ENCODE data around the gene AIF1.

Gene AIF1

GRCh38 chr6:31663126-31663960 is 48.3 kb downstream of the AIF1 start:
- H3K27ac ChIP-seq, result peak overlapping the region; percentile 99
- peak overlapping the region; percentile 79; the same call in 1 of the 2 replicates for H3K4me3 ChIP-seq (ENCODE audit: low read depth, low read length)
- peaks cover 67% of the 10 kb centered on the region for H3K36me3 ChIP-seq
- no peaks in the 10 kb centered on the region for H3K27me3 ChIP-seq (ENCODE audit: insufficient read depth, low read depth, severe bottlenecking)
- H3K9me3 ChIP-seq (ENCODE audit: severe bottlenecking), result no peaks in the 10 kb centered on the region
- no peak for TF ChIP-seq CTCF (IDR thresholded peaks at IDR 0.05; ENCODE audit: low read depth, low read length)
- DNase-seq, result no peak

GRCh38 chr6:31663961-31664789 is 49.1 kb downstream of the AIF1 start:
- Histone ChIP-seq H3K27ac (peak overlapping the region; percentile 99), H3K4me3 (ENCODE audit: low read depth, low read length) (peak overlapping the region; percentile 79), H3K27me3 (ENCODE audit: insufficient read depth, low read depth, severe bottlenecking) (no peaks in the 10 kb centered on the region), H3K36me3 (peaks cover 70% of the 10 kb centered on the region), H3K9me3 (ENCODE audit: severe bottlenecking) (no peaks in the 10 kb centered on the region)
- DNase-seq, result no peak
- no peak for TF ChIP-seq CTCF (IDR thresholded peaks at IDR 0.05; ENCODE audit: low read depth, low read length)

GRCh38 chr6:31664790-31665500 is 49.9 kb downstream of the AIF1 start, which contains the start of gene GPANK1:
GPANK1 (minus strand) TSS chr6:31664997; CDS start chr6:31664478, 519 bp downstream.
- Histone ChIP-seq H3K36me3 (peaks cover 70% of the 10 kb centered on the region), H3K27me3 (ENCODE audit: insufficient read depth, low read depth, severe bottlenecking) (no peaks in the 10 kb centered on the region), H3K4me3 (ENCODE audit: low read depth, low read length) (peak within 1 kb of the TSS; percentile 79), H3K27ac (peak within 1 kb of the TSS; percentile 99), H3K9me3 (ENCODE audit: severe bottlenecking) (no peaks in the 10 kb centered on the region)
- TF ChIP-seq CTCF (IDR thresholded peaks at IDR 0.05; ENCODE audit: low read depth, low read length), result no peak
- DNase-seq, result peak; percentile 96

- Histone ChIP-seq H3K4me3 (ENCODE audit: low read depth, low read length) (peak within 1 kb of the TSS; percentile 79), H3K9me3 (ENCODE audit: severe bottlenecking) (no peaks in the 10 kb centered on the region), H3K27me3 (ENCODE audit: insufficient read depth, low read depth, severe bottlenecking) (no peaks in the 10 kb centered on the region), H3K27ac (peak within 1 kb of the TSS; percentile 99), H3K36me3 (peaks cover 75% of the 10 kb centered on the region)
- peak; percentile 2; the same call in 1 of the 2 replicates for TF ChIP-seq CTCF (IDR thresholded peaks at IDR 0.05; ENCODE audit: low read depth, low read length)
- peak; percentile 100 for DNase-seq
These were observed 50.7 kb downstream of the AIF1 start, which contains the start of gene CSNK2B for GRCh38 chr6:31665501-31666336. CSNK2B (plus strand) TSS chr6:31666080; CDS start chr6:31666832, 752 bp downstream.
